ENCODE results near the gene MYOM1.

GRCh38 chr18:3085612-3086011, 134.2 kb downstream of the MYOM1 start:
- TF ChIP-seq, protein P1, sequence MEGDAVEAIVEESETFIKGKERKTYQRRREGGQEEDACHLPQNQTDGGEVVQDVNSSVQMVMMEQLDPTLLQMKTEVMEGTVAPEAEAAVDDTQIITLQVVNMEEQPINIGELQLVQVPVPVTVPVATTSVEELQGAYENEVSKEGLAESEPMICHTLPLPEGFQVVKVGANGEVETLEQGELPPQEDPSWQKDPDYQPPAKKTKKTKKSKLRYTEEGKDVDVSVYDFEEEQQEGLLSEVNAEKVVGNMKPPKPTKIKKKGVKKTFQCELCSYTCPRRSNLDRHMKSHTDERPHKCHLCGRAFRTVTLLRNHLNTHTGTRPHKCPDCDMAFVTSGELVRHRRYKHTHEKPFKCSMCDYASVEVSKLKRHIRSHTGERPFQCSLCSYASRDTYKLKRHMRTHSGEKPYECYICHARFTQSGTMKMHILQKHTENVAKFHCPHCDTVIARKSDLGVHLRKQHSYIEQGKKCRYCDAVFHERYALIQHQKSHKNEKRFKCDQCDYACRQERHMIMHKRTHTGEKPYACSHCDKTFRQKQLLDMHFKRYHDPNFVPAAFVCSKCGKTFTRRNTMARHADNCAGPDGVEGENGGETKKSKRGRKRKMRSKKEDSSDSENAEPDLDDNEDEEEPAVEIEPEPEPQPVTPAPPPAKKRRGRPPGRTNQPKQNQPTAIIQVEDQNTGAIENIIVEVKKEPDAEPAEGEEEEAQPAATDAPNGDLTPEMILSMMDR (IDR thresholded peaks at IDR 0.05; ENCODE audit: insufficient read depth, low read depth, low read length) = no peak
- no peak for TF ChIP-seq EZH2 (IDR thresholded peaks at IDR 0.05; ENCODE audit: insufficient read depth, low read length)

All from astrocyte (in vitro differentiated cells and primary cell).